Calu3 (cell line): ENCODE results near the gene DGKI. TPM values are rescaled to one million over a fixed set of nuclear protein-coding genes. Genes with fewer than 3 reads are reported as not detected.

Source experiments
- BruUV-seq: library from RNA; stranded (reverse); fragments of 400-500 nt; replicated peaks from 2 replicates; lab custom pipeline; 2021; lab: Mats Ljungman, UMichigan
- CTCF ChIA-PET: fragments of 300-600 bp; sonication (Branson Sonifier 250); formaldehyde crosslinking; loops from one replicate; lab custom pipeline; 2022; ENCODE audit warnings: antibody characterized with exemption; lab: Charles Lee
- DNase-seq: peaks from one replicate; pipeline ENCODE4 v3.0.0; 2022
- H3K27ac Mint-ChIP-seq: one replicate; pipeline ENCODE4 v1.8.0; 2022; ENCODE audit warnings: mixed read lengths; ENCODE audit not compliant: unreplicated experiment
- H3K27me3 Mint-ChIP-seq: one replicate; pipeline ENCODE4 v1.8.0; 2022; ENCODE audit warnings: mixed read lengths; ENCODE audit not compliant: unreplicated experiment
- H3K36me3 Mint-ChIP-seq: one replicate; pipeline ENCODE4 v1.8.0; 2022; ENCODE audit warnings: mild to moderate bottlenecking, moderate library complexity, mixed read lengths; ENCODE audit not compliant: insufficient read depth, unreplicated experiment
- H3K4me1 Mint-ChIP-seq: one replicate; pipeline ENCODE4 v1.8.0; 2022; ENCODE audit warnings: mild to moderate bottlenecking, low read depth, mixed read lengths; ENCODE audit not compliant: unreplicated experiment
- H3K4me3 Mint-ChIP-seq: one replicate; pipeline ENCODE4 v1.8.0; 2022; ENCODE audit warnings: mild to moderate bottlenecking, low read depth, moderate library complexity, mixed read lengths; ENCODE audit not compliant: unreplicated experiment
- H3K9me3 Mint-ChIP-seq: one replicate; pipeline ENCODE4 v1.8.0; 2022; ENCODE audit warnings: low read depth, mixed read lengths; ENCODE audit not compliant: unreplicated experiment
- CTCF ChIP-seq: fragments of 200-600 bp; IDR thresholded peaks from one replicate; pipeline ENCODE4 v1.8.0; 2022; ENCODE audit warnings: antibody characterized with exemption; ENCODE audit not compliant: unreplicated experiment
- intact Hi-C: fragments of 100-400 bp; cut with micrococcal nuclease; formaldehyde crosslinking; loops from one replicate; pipeline ENCODE4 v1.10.0; 2022; ENCODE audit not compliant: unreplicated experiment
- total RNA-seq: library from RNA; stranded (reverse); gene quantifications from 2 replicates; pipeline ENCODE4 v1.2.3, GENCODE V29; 2022

DGKI gene
- total RNA-seq, 1 experiment from 2014 or later, result not detected

- no peaks in the 10 kb centered on the region for H3K9me3 Mint-ChIP-seq
- CTCF ChIA-PET, result no interaction called here
- H3K36me3 Mint-ChIP-seq, result no peaks in the 10 kb centered on the region
- H3K4me3 Mint-ChIP-seq, result no peak overlapping the region
- H3K4me1 Mint-ChIP-seq, result no peaks in the 10 kb centered on the region
- TF ChIP-seq CTCF, result no peak
- DNase-seq, result no peak
- no TSS peak for BruUV-seq
- H3K27me3 Mint-ChIP-seq, result peaks cover 13% of the 10 kb centered on the region
- intact Hi-C loops, result no loop called here
- H3K27ac Mint-ChIP-seq, result no peak overlapping the region
Measured at GRCh38 chr7:137636376-137636775, 210.4 kb downstream of the DGKI start.

- H3K27ac Mint-ChIP-seq, result no peak overlapping the region
- H3K36me3 Mint-ChIP-seq, result no peaks in the 10 kb centered on the region
- no peak for DNase-seq
- no peak overlapping the region for H3K4me3 Mint-ChIP-seq
- H3K9me3 Mint-ChIP-seq, result no peaks in the 10 kb centered on the region
- H3K4me1 Mint-ChIP-seq, result no peaks in the 10 kb centered on the region
- intact Hi-C loops, result no loop called here
- CTCF ChIA-PET, result no interaction called here
- TF ChIP-seq CTCF, result no peak
- BruUV-seq, result no TSS peak
- peaks cover 18% of the 10 kb centered on the region for H3K27me3 Mint-ChIP-seq
Measured at GRCh38 chr7:137635874-137636273, 210.9 kb downstream of the DGKI start.

- TF ChIP-seq CTCF, result no peak
- H3K4me3 Mint-ChIP-seq, result no peak overlapping the region
- H3K27ac Mint-ChIP-seq, result no peak overlapping the region
- H3K27me3 Mint-ChIP-seq, result peaks cover 21% of the 10 kb centered on the region
- H3K36me3 Mint-ChIP-seq, result no peaks in the 10 kb centered on the region
- no peaks in the 10 kb centered on the region for H3K9me3 Mint-ChIP-seq
- no TSS peak for BruUV-seq
- H3K4me1 Mint-ChIP-seq, result no peaks in the 10 kb centered on the region
- CTCF ChIA-PET, result no interaction called here
- intact Hi-C loops, result no loop called here
- no peak for DNase-seq
Measured at GRCh38 chr7:137635132-137635531, 211.6 kb downstream of the DGKI start.

GRCh38 chr7:137634356-137634755 lies 212.4 kb downstream of the DGKI start:
- no peak overlapping the region for H3K4me3 Mint-ChIP-seq
- intact Hi-C loops, result no loop called here
- BruUV-seq, result no TSS peak
- H3K4me1 Mint-ChIP-seq, result no peaks in the 10 kb centered on the region
- no peaks in the 10 kb centered on the region for H3K9me3 Mint-ChIP-seq
- no peaks in the 10 kb centered on the region for H3K36me3 Mint-ChIP-seq
- DNase-seq, result no peak
- peaks cover 21% of the 10 kb centered on the region for H3K27me3 Mint-ChIP-seq
- TF ChIP-seq CTCF, result no peak
- CTCF ChIA-PET, result no interaction called here
- H3K27ac Mint-ChIP-seq, result no peak overlapping the region
